ENCODE results near the gene LINGO3. TPM values are rescaled to one million over a fixed set of nuclear protein-coding genes. Genes with fewer than 3 reads are reported as not detected.

LINGO3 gene
- total RNA-seq, 2 donors from 2014 or later: 0.68 TPM; not detected in 1

DNA sequence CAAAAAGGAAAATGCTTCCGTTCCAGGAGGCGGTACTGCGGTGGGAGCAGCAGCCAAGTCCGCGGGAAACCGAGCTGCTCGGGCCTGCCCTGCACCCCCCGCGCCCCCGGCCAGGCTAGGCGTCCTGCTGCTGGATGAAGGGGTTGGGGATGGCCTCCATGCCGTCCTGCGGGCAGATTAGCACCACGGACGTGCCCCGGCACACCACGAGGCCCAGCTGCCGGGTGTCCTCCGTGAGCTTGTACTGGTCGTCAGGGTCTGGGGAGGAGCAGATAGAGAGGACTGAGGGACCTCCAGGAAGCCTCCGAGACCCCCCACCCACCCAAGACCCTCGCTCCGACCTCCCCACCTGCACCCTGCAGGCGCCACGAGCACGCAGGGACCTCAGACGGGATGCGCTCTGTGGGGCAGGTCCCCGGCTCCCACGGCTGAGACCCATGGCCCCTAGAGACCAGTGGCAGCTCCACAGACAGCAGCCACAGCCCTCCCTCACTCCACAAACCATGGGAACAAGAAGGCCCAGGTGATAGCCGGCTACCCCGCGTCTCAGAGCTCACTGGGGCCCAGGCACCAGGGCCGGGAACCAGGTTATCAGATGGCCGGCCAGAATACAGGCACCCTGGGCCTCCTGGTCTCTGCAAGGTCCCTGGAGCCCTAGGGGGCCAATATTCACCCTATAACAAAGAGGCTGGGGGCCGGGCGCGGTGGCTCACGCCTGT, 13.8 kb upstream of the LINGO3 start:
- no peaks in the 10 kb centered on the region for H3K27me3 ChIP-seq (replicated peaks; ENCODE audit: insufficient read depth)
- H3K4me3 ChIP-seq: no peak overlapping the region
- no peak overlapping the region for H3K27ac ChIP-seq
- H3K4me1 ChIP-seq (replicated peaks): no peaks in the 10 kb centered on the region
- WGBS: 73% methylated on average over 20 of the region's 39 CpGs
- TF ChIP-seq POLR2A (IDR thresholded peaks at IDR 0.05) (no peak), POLR2AphosphoS5 (IDR thresholded peaks at IDR 0.05) (no peak), CTCF (IDR thresholded peaks at IDR 0.05) (no peak)
- no peaks in the 10 kb centered on the region for H3K36me3 ChIP-seq
- no peaks in the 10 kb centered on the region for H3K9me3 ChIP-seq
- DNase-seq (ENCODE audit: low spot score): no peak
- intact Hi-C loops (cut with DNase I): loop anchor here (10.0 kb wide), 1 partner anchor 87 kb away; the partner anchor contains the start of genes PLEKHJ1 and SF3A2

- Histone ChIP-seq H3K9me3 (no peaks in the 10 kb centered on the region), H3K4me1 (replicated peaks) (no peaks in the 10 kb centered on the region), H3K36me3 (no peaks in the 10 kb centered on the region), H3K4me3 (no peak overlapping the region), H3K27me3 (replicated peaks; ENCODE audit: insufficient read depth) (no peaks in the 10 kb centered on the region), H3K27ac (no peak overlapping the region)
- TF ChIP-seq CTCF (IDR thresholded peaks at IDR 0.05): no peak
- TF ChIP-seq POLR2AphosphoS5 (IDR thresholded peaks at IDR 0.05): no peak
- no peak for TF ChIP-seq POLR2A (IDR thresholded peaks at IDR 0.05)
- 86% methylated on average over 11 of the region's 12 CpGs for WGBS
- intact Hi-C loops (cut with DNase I): loop anchor here (10.0 kb wide), 1 partner anchor 86 kb away; the partner anchor contains the start of genes PLEKHJ1 and SF3A2
- no peak for DNase-seq (ENCODE audit: low spot score)
These were observed 13.0 kb upstream of the LINGO3 start for GRCh38 chr19:2320939-2321338.

GRCh38 chr19:2320049-2320448, 12.1 kb upstream of the LINGO3 start:
- Histone ChIP-seq H3K27ac (no peak overlapping the region), H3K27me3 (replicated peaks; ENCODE audit: insufficient read depth) (no peaks in the 10 kb centered on the region), H3K4me1 (replicated peaks) (no peaks in the 10 kb centered on the region), H3K36me3 (no peaks in the 10 kb centered on the region), H3K9me3 (no peaks in the 10 kb centered on the region), H3K4me3 (no peak overlapping the region)
- intact Hi-C loops (cut with DNase I): loop anchor here (10.0 kb wide), 1 partner anchor 85 kb away; the partner anchor contains the start of genes PLEKHJ1 and SF3A2
- no peak for DNase-seq (ENCODE audit: low spot score)
- no peak for TF ChIP-seq POLR2A (IDR thresholded peaks at IDR 0.05)
- TF ChIP-seq POLR2AphosphoS5 (IDR thresholded peaks at IDR 0.05): no peak
- TF ChIP-seq CTCF (IDR thresholded peaks at IDR 0.05): no peak
- WGBS: 68% methylated on average over 12 of the region's 12 CpGs

DNA sequence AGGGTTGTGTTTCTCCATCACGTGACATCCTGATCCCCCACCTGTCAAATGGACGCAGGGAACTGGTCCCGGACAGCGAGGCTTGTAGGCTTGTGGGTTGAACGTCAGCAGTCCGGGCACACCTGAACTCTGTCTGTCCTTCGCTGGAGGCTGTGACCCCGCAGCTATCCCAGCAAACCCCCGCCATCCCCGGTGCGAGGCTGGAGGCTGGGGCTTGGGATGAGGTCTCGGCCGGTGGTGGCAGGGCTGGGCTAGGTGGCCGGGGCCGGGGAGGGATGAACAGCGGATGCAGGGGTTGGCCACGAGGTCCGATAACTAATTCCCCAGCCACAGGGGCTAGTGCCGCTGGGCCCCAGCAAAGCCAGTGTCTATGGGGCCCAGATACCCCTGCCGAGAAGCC, 11.6 kb upstream of the LINGO3 start:
- Histone ChIP-seq H3K27me3 (replicated peaks; ENCODE audit: insufficient read depth) (no peaks in the 10 kb centered on the region), H3K4me1 (replicated peaks) (no peaks in the 10 kb centered on the region), H3K36me3 (no peaks in the 10 kb centered on the region), H3K9me3 (no peaks in the 10 kb centered on the region), H3K27ac (no peak overlapping the region), H3K4me3 (no peak overlapping the region)
- intact Hi-C loops (cut with DNase I): loop anchor here (5.0 kb wide), 1 partner anchor 42 kb away; no protein-coding TSS in a partner anchor
- no peak for DNase-seq (ENCODE audit: low spot score)
- WGBS: 91% methylated on average over 20 of the region's 20 CpGs
- TF ChIP-seq POLR2AphosphoS5 (IDR thresholded peaks at IDR 0.05) (no peak), POLR2A (IDR thresholded peaks at IDR 0.05) (no peak), CTCF (IDR thresholded peaks at IDR 0.05) (no peak)

GRCh38 chr19:2318923-2319322, 11.0 kb upstream of the LINGO3 start:
- Histone ChIP-seq H3K36me3 (no peaks in the 10 kb centered on the region), H3K4me3 (no peak overlapping the region), H3K27me3 (replicated peaks; ENCODE audit: insufficient read depth) (no peaks in the 10 kb centered on the region), H3K27ac (no peak overlapping the region), H3K9me3 (no peaks in the 10 kb centered on the region), H3K4me1 (replicated peaks) (no peaks in the 10 kb centered on the region)
- WGBS: 91% methylated on average over 6 of the region's 6 CpGs
- TF ChIP-seq POLR2A (IDR thresholded peaks at IDR 0.05) (no peak), CTCF (IDR thresholded peaks at IDR 0.05) (no peak)
- intact Hi-C loops (cut with DNase I): loop anchor here (5.0 kb wide), 1 partner anchor 42 kb away; no protein-coding TSS in a partner anchor
- no peak for DNase-seq (ENCODE audit: low spot score)
